Loucy (cell line): ENCODE measurements around the gene TSPAN17.

Source experiments
- EZH2phosphoT487 ChIP-seq: fragments of 200-600 bp; IDR thresholded peaks from 2 replicates; pipeline ENCODE4 v1.6.1; 2018; ENCODE audit warnings: antibody characterized with exemption, mild to moderate bottlenecking, moderate library complexity, borderline replicate concordance
- TF ChIP-seq, protein P1 (sequence below): fragments of 200-600 bp; sonication (generic); conservative IDR thresholded peaks from 2 replicates; pipeline ENCODE4 v1.5.1; 2014; ENCODE audit warnings: mild to moderate bottlenecking, antibody characterized with exemption, low read length

DNA sequence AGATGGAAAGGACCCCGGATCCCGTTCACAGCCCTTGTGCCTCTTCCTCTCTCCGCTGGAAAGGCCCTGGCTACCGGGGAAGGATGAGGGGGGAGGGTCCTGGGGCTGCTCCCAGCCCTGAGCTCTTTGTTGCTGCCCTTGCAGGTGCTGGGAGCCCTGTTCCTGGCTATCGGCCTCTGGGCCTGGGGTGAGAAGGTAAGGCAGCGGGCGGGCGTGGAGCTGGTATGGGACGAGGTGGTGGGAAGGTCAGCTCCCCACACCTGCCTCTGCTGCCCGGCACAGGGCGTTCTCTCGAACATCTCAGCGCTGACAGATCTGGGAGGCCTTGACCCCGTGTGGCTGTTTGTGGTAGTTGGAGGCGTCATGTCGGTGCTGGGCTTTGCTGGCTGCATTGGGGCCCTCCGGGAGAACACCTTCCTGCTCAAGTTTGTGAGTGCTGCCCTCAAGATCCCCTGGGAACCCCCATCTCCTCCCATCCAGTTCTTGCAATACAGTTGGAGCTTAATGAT is 4.2 kb downstream of the TSPAN17 start:
- TF ChIP-seq, protein P1, sequence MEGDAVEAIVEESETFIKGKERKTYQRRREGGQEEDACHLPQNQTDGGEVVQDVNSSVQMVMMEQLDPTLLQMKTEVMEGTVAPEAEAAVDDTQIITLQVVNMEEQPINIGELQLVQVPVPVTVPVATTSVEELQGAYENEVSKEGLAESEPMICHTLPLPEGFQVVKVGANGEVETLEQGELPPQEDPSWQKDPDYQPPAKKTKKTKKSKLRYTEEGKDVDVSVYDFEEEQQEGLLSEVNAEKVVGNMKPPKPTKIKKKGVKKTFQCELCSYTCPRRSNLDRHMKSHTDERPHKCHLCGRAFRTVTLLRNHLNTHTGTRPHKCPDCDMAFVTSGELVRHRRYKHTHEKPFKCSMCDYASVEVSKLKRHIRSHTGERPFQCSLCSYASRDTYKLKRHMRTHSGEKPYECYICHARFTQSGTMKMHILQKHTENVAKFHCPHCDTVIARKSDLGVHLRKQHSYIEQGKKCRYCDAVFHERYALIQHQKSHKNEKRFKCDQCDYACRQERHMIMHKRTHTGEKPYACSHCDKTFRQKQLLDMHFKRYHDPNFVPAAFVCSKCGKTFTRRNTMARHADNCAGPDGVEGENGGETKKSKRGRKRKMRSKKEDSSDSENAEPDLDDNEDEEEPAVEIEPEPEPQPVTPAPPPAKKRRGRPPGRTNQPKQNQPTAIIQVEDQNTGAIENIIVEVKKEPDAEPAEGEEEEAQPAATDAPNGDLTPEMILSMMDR: no peak
- TF ChIP-seq EZH2phosphoT487: no peak
